ENCODE measurements around the gene VTN.

VTN gene

GRCh38 chr17:28407130-28407973 lies 37.2 kb upstream of the VTN start:
- Histone ChIP-seq H3K36me3 (ENCODE audit: control insufficient read depth in 4 of 4, insufficient read depth in 4 of 4, low read length in 3 of 4) (no peaks in the 10 kb centered on the region), H3K27ac (ENCODE audit: insufficient read depth in 1 of 2, low read depth in 1 of 2, low read length in 2 of 2, poor library complexity in 1 of 2, severe bottlenecking in 2 of 2) (no peak overlapping the region), H3K9me3 (ENCODE audit: control extremely low read depth in 1 of 5, control insufficient read depth in 4 of 5, insufficient read depth in 2 of 5, low read depth in 1 of 5, low read length in 4 of 5) (no peaks in the 10 kb centered on the region), H3K27me3 (replicated peaks in 2 of 5; ENCODE audit: control insufficient read depth in 4 of 5, insufficient read depth in 5 of 5, low read length in 4 of 5) (peaks cover 0 to 4% (median 0%) of the 10 kb centered on the region in 5 experiments), H3K4me1 (ENCODE audit: control extremely low read depth in 1 of 4, control insufficient read depth in 4 of 4, insufficient read depth in 4 of 4, low read length in 3 of 4) (peaks cover 0 to 35% (median 30%) of the 10 kb centered on the region in 4 experiments), H3K4me3 (ENCODE audit: control insufficient read depth in 1 of 7, extremely low read depth in 1 of 7, insufficient read depth in 4 of 7, low read depth in 2 of 7, low read length in 6 of 7) (no peak overlapping the region)
- 89% methylated on average over 3 of the region's 5 CpGs for WGBS (ENCODE audit: insufficient coverage)
- ChIA-PET CTCF (interaction anchor here (3.5 kb wide), 1 partner anchor 10 kb away, joined by 14 read pairs; no protein-coding TSS in a partner anchor), POLR2A (no interaction called here)
- no peak for DNase-seq

GRCh38 chr17:28406473-28406814 lies 36.3 kb upstream of the VTN start:
- ChIA-PET POLR2A (no interaction called here), CTCF (interaction anchor here (0.6 to 3.5 kb wide), 2 partner anchors 11 to 253 kb away, joined by 3 to 14 read pairs; no protein-coding TSS in a partner anchor)
- 32% methylated on average over 9 of the region's 9 CpGs for WGBS (ENCODE audit: insufficient coverage)
- H3K36me3 ChIP-seq (ENCODE audit: control insufficient read depth in 4 of 4, insufficient read depth in 4 of 4, low read length in 3 of 4): peaks cover 0 to 2% (median 0%) of the 10 kb centered on the region in 4 experiments
- H3K4me3 ChIP-seq (ENCODE audit: control insufficient read depth in 1 of 7, extremely low read depth in 1 of 7, insufficient read depth in 4 of 7, low read depth in 2 of 7, low read length in 6 of 7): peak overlapping the region in 5 of 7 experiments; percentile 61 to 84 (median 80)
- H3K27ac ChIP-seq (ENCODE audit: insufficient read depth in 1 of 2, low read depth in 1 of 2, low read length in 2 of 2, poor library complexity in 1 of 2, severe bottlenecking in 2 of 2): no peak overlapping the region
- peaks cover 0 to 2% (median 0%) of the 10 kb centered on the region in 5 experiments for H3K27me3 ChIP-seq (replicated peaks in 2 of 5; ENCODE audit: control insufficient read depth in 4 of 5, insufficient read depth in 5 of 5, low read length in 4 of 5)
- DNase-seq: peak in 2 of 3 donors; percentile 29 to 31
- no peaks in the 10 kb centered on the region for H3K9me3 ChIP-seq (ENCODE audit: control extremely low read depth in 1 of 5, control insufficient read depth in 4 of 5, insufficient read depth in 2 of 5, low read depth in 1 of 5, low read length in 4 of 5)
- H3K4me1 ChIP-seq (ENCODE audit: control extremely low read depth in 1 of 4, control insufficient read depth in 4 of 4, insufficient read depth in 4 of 4, low read length in 3 of 4): peaks cover 0 to 40% (median 32%) of the 10 kb centered on the region in 4 experiments

- DNase-seq: peak in 2 of 3 donors; percentile 44 to 50
- no peaks in the 10 kb centered on the region for H3K27me3 ChIP-seq (replicated peaks in 2 of 5; ENCODE audit: control insufficient read depth in 4 of 5, insufficient read depth in 5 of 5, low read length in 4 of 5)
- peaks cover 0 to 2% (median 0%) of the 10 kb centered on the region in 4 experiments for H3K36me3 ChIP-seq (ENCODE audit: control insufficient read depth in 4 of 4, insufficient read depth in 4 of 4, low read length in 3 of 4)
- ChIA-PET CTCF (interaction anchor here (0.6 to 3.5 kb wide), 3 partner anchors 11 to 253 kb away, joined by 3 to 14 read pairs (median 3); no protein-coding TSS in a partner anchor), POLR2A (no interaction called here)
- H3K27ac ChIP-seq (ENCODE audit: insufficient read depth in 1 of 2, low read depth in 1 of 2, low read length in 2 of 2, poor library complexity in 1 of 2, severe bottlenecking in 2 of 2): no peak within 1 kb of the TSS
- H3K4me3 ChIP-seq (ENCODE audit: control insufficient read depth in 1 of 7, extremely low read depth in 1 of 7, insufficient read depth in 4 of 7, low read depth in 2 of 7, low read length in 6 of 7): peak within 1 kb of the TSS; percentile 50 to 84 (median 66)
- no peaks in the 10 kb centered on the region for H3K9me3 ChIP-seq (ENCODE audit: control extremely low read depth in 1 of 5, control insufficient read depth in 4 of 5, insufficient read depth in 2 of 5, low read depth in 1 of 5, low read length in 4 of 5)
- peaks cover 0 to 40% (median 32%) of the 10 kb centered on the region in 4 experiments for H3K4me1 ChIP-seq (ENCODE audit: control extremely low read depth in 1 of 4, control insufficient read depth in 4 of 4, insufficient read depth in 4 of 4, low read length in 3 of 4)
- WGBS (ENCODE audit: insufficient coverage): 0% methylated on average over 58 of the region's 70 CpGs
These were observed 35.7 kb upstream of the VTN start, which contains the start of gene SLC46A1 for GRCh38 chr17:28405632-28406472. SLC46A1 (minus strand) TSS chr17:28406212; CDS start chr17:28406114, 98 bp downstream.

GRCh38 chr17:28404812-28405570 lies 34.9 kb upstream of the VTN start:
- peaks cover 0 to 7% (median 3%) of the 10 kb centered on the region in 4 experiments for H3K36me3 ChIP-seq (ENCODE audit: control insufficient read depth in 4 of 4, insufficient read depth in 4 of 4, low read length in 3 of 4)
- 93% methylated on average over 31 of the region's 33 CpGs for WGBS (ENCODE audit: insufficient coverage)
- POLR2A ChIA-PET: no interaction called here
- no peaks in the 10 kb centered on the region for H3K9me3 ChIP-seq (ENCODE audit: control extremely low read depth in 1 of 5, control insufficient read depth in 4 of 5, insufficient read depth in 2 of 5, low read depth in 1 of 5, low read length in 4 of 5)
- no peak for DNase-seq
- no peaks in the 10 kb centered on the region for H3K27me3 ChIP-seq (replicated peaks in 2 of 5; ENCODE audit: control insufficient read depth in 4 of 5, insufficient read depth in 5 of 5, low read length in 4 of 5)
- H3K27ac ChIP-seq (ENCODE audit: insufficient read depth in 1 of 2, low read depth in 1 of 2, low read length in 2 of 2, poor library complexity in 1 of 2, severe bottlenecking in 2 of 2): no peak overlapping the region
- H3K4me3 ChIP-seq (ENCODE audit: control insufficient read depth in 1 of 7, extremely low read depth in 1 of 7, insufficient read depth in 4 of 7, low read depth in 2 of 7, low read length in 6 of 7): peak overlapping the region in 6 of 7 experiments; percentile 57 to 84 (median 73)
- peaks cover 0 to 40% (median 32%) of the 10 kb centered on the region in 4 experiments for H3K4me1 ChIP-seq (ENCODE audit: control extremely low read depth in 1 of 4, control insufficient read depth in 4 of 4, insufficient read depth in 4 of 4, low read length in 3 of 4)
- CTCF ChIA-PET: interaction anchor here (0.6 to 0.9 kb wide), 2 partner anchors 12 to 658 kb away, joined by 3 read pairs; no protein-coding TSS in a partner anchor

GRCh38 chr17:28404461-28404811 lies 34.3 kb upstream of the VTN start:
- POLR2A ChIA-PET: no interaction called here
- no peaks in the 10 kb centered on the region for H3K9me3 ChIP-seq (ENCODE audit: control extremely low read depth in 1 of 5, control insufficient read depth in 4 of 5, insufficient read depth in 2 of 5, low read depth in 1 of 5, low read length in 4 of 5)
- no peak overlapping the region for H3K27ac ChIP-seq (ENCODE audit: insufficient read depth in 1 of 2, low read depth in 1 of 2, low read length in 2 of 2, poor library complexity in 1 of 2, severe bottlenecking in 2 of 2)
- no peak for DNase-seq
- no peak overlapping the region for H3K4me3 ChIP-seq (ENCODE audit: control insufficient read depth in 1 of 7, extremely low read depth in 1 of 7, insufficient read depth in 4 of 7, low read depth in 2 of 7, low read length in 6 of 7)
- no peaks in the 10 kb centered on the region for H3K27me3 ChIP-seq (replicated peaks in 2 of 5; ENCODE audit: control insufficient read depth in 4 of 5, insufficient read depth in 5 of 5, low read length in 4 of 5)
- WGBS (ENCODE audit: insufficient coverage): 100% methylated on average over 4 of the region's 5 CpGs
- peaks cover 0 to 40% (median 32%) of the 10 kb centered on the region in 4 experiments for H3K4me1 ChIP-seq (ENCODE audit: control extremely low read depth in 1 of 4, control insufficient read depth in 4 of 4, insufficient read depth in 4 of 4, low read length in 3 of 4)
- H3K36me3 ChIP-seq (ENCODE audit: control insufficient read depth in 4 of 4, insufficient read depth in 4 of 4, low read length in 3 of 4): peaks cover 0 to 7% (median 3%) of the 10 kb centered on the region in 4 experiments
- CTCF ChIA-PET: interaction anchor here (1.0 kb wide), 1 partner anchor 13 kb away, joined by 3 read pairs; no protein-coding TSS in a partner anchor

- Histone ChIP-seq H3K27me3 (replicated peaks in 2 of 5; ENCODE audit: control insufficient read depth in 4 of 5, insufficient read depth in 5 of 5, low read length in 4 of 5) (no peaks in the 10 kb centered on the region), H3K9me3 (ENCODE audit: control extremely low read depth in 1 of 5, control insufficient read depth in 4 of 5, insufficient read depth in 2 of 5, low read depth in 1 of 5, low read length in 4 of 5) (no peaks in the 10 kb centered on the region), H3K36me3 (ENCODE audit: control insufficient read depth in 4 of 4, insufficient read depth in 4 of 4, low read length in 3 of 4) (peaks cover 0 to 10% (median 5%) of the 10 kb centered on the region in 4 experiments), H3K27ac (ENCODE audit: insufficient read depth in 1 of 2, low read depth in 1 of 2, low read length in 2 of 2, poor library complexity in 1 of 2, severe bottlenecking in 2 of 2) (no peak overlapping the region), H3K4me3 (ENCODE audit: control insufficient read depth in 1 of 7, extremely low read depth in 1 of 7, insufficient read depth in 4 of 7, low read depth in 2 of 7, low read length in 6 of 7) (peak overlapping the region in 1 of 7 experiments; percentile 5), H3K4me1 (ENCODE audit: control extremely low read depth in 1 of 4, control insufficient read depth in 4 of 4, insufficient read depth in 4 of 4, low read length in 3 of 4) (peaks cover 0 to 40% (median 32%) of the 10 kb centered on the region in 4 experiments)
- no peak for DNase-seq
- WGBS (ENCODE audit: insufficient coverage): 60% methylated on average over 2 of the region's 2 CpGs
- ChIA-PET POLR2A (no interaction called here), CTCF (interaction anchor here (1.0 kb wide), 1 partner anchor 12 kb away, joined by 3 read pairs; no protein-coding TSS in a partner anchor)
These were observed 33.9 kb upstream of the VTN start for GRCh38 chr17:28404007-28404406.
